IMR-90 (cell line): ENCODE data around the gene DTX3L. TPM values are rescaled to one million over a fixed set of nuclear protein-coding genes. Genes with fewer than 3 reads are reported as not detected.

Source experiments
- ATAC-seq: fragments of 200-7000 bp; cut with Tn5 transposase; 2 replicates; pipeline ENCODE4 v1.9.1; 2020; ENCODE audit warnings: low read depth, mild to moderate bottlenecking, moderate library complexity
- BruUV-seq: library from RNA; stranded (reverse); fragments of 400-500 nt; replicated peaks from 2 replicates; lab custom pipeline; 2021; lab: Mats Ljungman, UMichigan
- CTCF ChIA-PET: fragments of 300-600 bp; formaldehyde crosslinking; extraction: SDS; loops from one replicate; lab custom pipeline; 2021; ENCODE audit warnings: antibody characterized with exemption; lab: Yijun Ruan, JAX
- POLR2A ChIA-PET: fragments of 300-600 bp; sonication (Branson Sonifier 250); formaldehyde crosslinking; loops from one replicate; lab custom pipeline; 2022; ENCODE audit warnings: antibody characterized with exemption; ENCODE audit not compliant: unreplicated experiment; lab: Charles Lee
- DNase-seq: peaks from one replicate; pipeline ENCODE4 v3.0.0; 2013
- H2AFZ ChIP-seq: replicated peaks from 2 replicates; pipeline ENCODE3; 2013; ENCODE audit warnings: low read length, mild to moderate bottlenecking; ENCODE audit not compliant: poor library complexity
- H2AK5ac ChIP-seq: 2 replicates; pipeline ENCODE4 v1.6.1; 2013; ENCODE audit warnings: low read depth, low read length, inconsistent platforms
- H2AK9ac ChIP-seq: replicated peaks from 2 replicates; pipeline ENCODE3; 2013; ENCODE audit warnings: mild to moderate bottlenecking, low read depth, low read length, moderate library complexity; ENCODE audit not compliant: poor library complexity
- H2BK120ac ChIP-seq: 2 replicates; pipeline ENCODE4 v1.6.1; 2013; ENCODE audit warnings: low read depth, low read length, inconsistent platforms
- H2BK15ac ChIP-seq: 3 replicates; pipeline ENCODE4 v1.6.1; 2013; ENCODE audit warnings: low read depth, low read length, inconsistent platforms
- H2BK20ac ChIP-seq: 2 replicates; pipeline ENCODE4 v1.6.1; 2013; ENCODE audit warnings: low read depth, mild to moderate bottlenecking, inconsistent platforms, low read length, moderate library complexity
- H2BK5ac ChIP-seq: 2 replicates; pipeline ENCODE4 v1.6.1; 2013; ENCODE audit warnings: mild to moderate bottlenecking, low read depth, low read length, inconsistent platforms; ENCODE audit not compliant: poor library complexity, severe bottlenecking
- H3K14ac ChIP-seq: replicated peaks from 2 replicates; pipeline ENCODE4 v1.6.1; 2013; ENCODE audit warnings: low read depth, low read length, inconsistent platforms
- H3K18ac ChIP-seq: 2 replicates; pipeline ENCODE4 v1.6.1; 2013; ENCODE audit warnings: low read depth, low read length, control low read depth
- H3K23ac ChIP-seq: 2 replicates; pipeline ENCODE4 v1.6.1; 2013; ENCODE audit warnings: low read depth, low read length, inconsistent platforms
- H3K27ac ChIP-seq: 2 replicates; pipeline ENCODE4 v1.5.1; 2013; ENCODE audit warnings: mild to moderate bottlenecking, control low read depth, low read length; ENCODE audit not compliant: insufficient read depth
- H3K27me3 ChIP-seq: 2 replicates; pipeline ENCODE4 v1.6.1; 2013; ENCODE audit warnings: low read length; ENCODE audit not compliant: control insufficient read depth, insufficient read depth
- H3K36me3 ChIP-seq: 2 replicates; pipeline ENCODE4 v1.6.1; 2013; ENCODE audit warnings: low read length, mixed read lengths; ENCODE audit not compliant: control insufficient read depth, insufficient read depth
- H3K4ac ChIP-seq: 2 replicates; pipeline ENCODE4 v1.6.1; 2013; ENCODE audit warnings: low read depth, low read length, inconsistent platforms
- H3K4me1 ChIP-seq: 2 replicates; pipeline ENCODE4 v1.6.1; 2013; ENCODE audit warnings: low read length, mixed read lengths; ENCODE audit not compliant: control insufficient read depth, insufficient read depth
- H3K4me2 ChIP-seq: 2 replicates; pipeline ENCODE4 v1.6.1; 2013; ENCODE audit warnings: low read depth, mild to moderate bottlenecking, control low read depth, low read length, moderate library complexity
- H3K4me3 ChIP-seq: 2 replicates; pipeline ENCODE4 v1.5.1; 2013; ENCODE audit warnings: low read depth, mild to moderate bottlenecking, control low read depth, low read length, moderate library complexity; ENCODE audit not compliant: insufficient read depth
- H3K56ac ChIP-seq: 2 replicates; pipeline ENCODE4 v1.6.1; 2013; ENCODE audit warnings: low read length, inconsistent platforms; ENCODE audit not compliant: insufficient read depth; ENCODE audit errors: extremely low read depth
- H3K79me1 ChIP-seq, 2 experiments: 2 replicates each; pipeline ENCODE4 v1.6.1; 2013; ENCODE audit warnings: low read length in 2 of 2, inconsistent platforms in 1 of 2, low read depth in 1 of 2
- H3K9ac ChIP-seq: 2 replicates; pipeline ENCODE4 v1.6.1; 2013; ENCODE audit warnings: low read depth, low read length, control low read depth
- H3K9me1 ChIP-seq: 2 replicates; pipeline ENCODE4 v1.6.1; 2013; ENCODE audit warnings: low read length, inconsistent platforms; ENCODE audit not compliant: insufficient read depth
- H3K9me3 ChIP-seq: 2 replicates; pipeline ENCODE4 v1.6.1; 2013; ENCODE audit warnings: low read length; ENCODE audit not compliant: control insufficient read depth, insufficient read depth
- H4K20me1 ChIP-seq: 2 replicates; pipeline ENCODE4 v1.6.1; 2013; ENCODE audit warnings: low read length, inconsistent platforms; ENCODE audit not compliant: insufficient read depth
- H4K5ac ChIP-seq: 2 replicates; pipeline ENCODE4 v1.6.1; 2013; ENCODE audit warnings: mild to moderate bottlenecking, low read depth, low read length, control low read depth
- H4K8ac ChIP-seq, 2 experiments: 2 replicates each; pipeline ENCODE4 v1.6.1; 2013; ENCODE audit warnings: low read depth in 2 of 2, low read length in 2 of 2, control low read depth in 1 of 2, inconsistent platforms in 1 of 2
- H4K91ac ChIP-seq: 2 replicates; pipeline ENCODE4 v1.6.1; 2013; ENCODE audit warnings: low read depth, low read length, inconsistent platforms; ENCODE audit not compliant: insufficient read depth
- BHLHE40 ChIP-seq: fragments of 150-350 bp; IDR thresholded peaks from 2 replicates; pipeline ENCODE4 v1.6.1; 2016; ENCODE audit warnings: mild to moderate bottlenecking, low read depth, low read length
- CEBPB ChIP-seq: IDR thresholded peaks from 2 replicates; pipeline ENCODE4 v1.6.1; 2012; ENCODE audit warnings: low read depth, low read length, improper control_type of control experiment
- CHD1 ChIP-seq: IDR thresholded peaks from 2 replicates; pipeline ENCODE4 v1.6.1; 2012; ENCODE audit warnings: low read depth, low read length, improper control_type of control experiment
- CTCF ChIP-seq: conservative IDR thresholded peaks from 2 replicates; pipeline ENCODE4 v1.5.1; 2012; ENCODE audit warnings: mild to moderate bottlenecking, low read depth, low read length, improper control_type of control experiment
- ELK1 ChIP-seq: fragments of 150-350 bp; IDR thresholded peaks from 2 replicates; pipeline ENCODE4 v1.6.1; 2016; ENCODE audit warnings: low read depth, mild to moderate bottlenecking, low read length, moderate library complexity, borderline replicate concordance
- FOS ChIP-seq: fragments of 150-350 bp; IDR thresholded peaks from 2 replicates; pipeline ENCODE4 v1.6.1; 2016; ENCODE audit warnings: low read depth, low read length
- MAFK ChIP-seq: IDR thresholded peaks from 2 replicates; pipeline ENCODE4 v1.6.1; 2012; ENCODE audit warnings: low read depth, low read length, improper control_type of control experiment
- MAZ ChIP-seq: IDR thresholded peaks from 2 replicates; pipeline ENCODE4 v1.6.1; 2012; ENCODE audit warnings: low read depth, mild to moderate bottlenecking, low read length, improper control_type of control experiment, moderate library complexity, borderline replicate concordance
- MXI1 ChIP-seq: IDR thresholded peaks from 2 replicates; pipeline ENCODE4 v1.6.1; 2012; ENCODE audit warnings: low read depth, mild to moderate bottlenecking, low read length, moderate library complexity, borderline replicate concordance
- NFE2L2 ChIP-seq: fragments of 150-350 bp; IDR thresholded peaks from 2 replicates; pipeline ENCODE4 v1.6.1; 2016; ENCODE audit warnings: low read depth, mild to moderate bottlenecking, low read length
- POLR2A ChIP-seq: IDR thresholded peaks from 2 replicates; pipeline ENCODE4 v1.6.1; 2012; ENCODE audit warnings: mild to moderate bottlenecking, low read depth, low read length
- RAD21 ChIP-seq: IDR thresholded peaks from 2 replicates; pipeline ENCODE4 v1.6.1; 2012; ENCODE audit warnings: low read length, improper control_type of control experiment
- RCOR1 ChIP-seq: IDR thresholded peaks from 2 replicates; pipeline ENCODE4 v1.6.1; 2012; ENCODE audit warnings: mild to moderate bottlenecking, low read length, improper control_type of control experiment; ENCODE audit not compliant: insufficient replicate concordance
- RFX5 ChIP-seq: IDR thresholded peaks from 2 replicates; pipeline ENCODE4 v1.8.0; 2012; ENCODE audit warnings: low read depth, mild to moderate bottlenecking, low read length, moderate library complexity
- SMC3 ChIP-seq: fragments of 150-350 bp; IDR thresholded peaks from 2 replicates; pipeline ENCODE4 v1.6.1; 2016; ENCODE audit warnings: low read depth, mild to moderate bottlenecking, antibody characterized with exemption, low read length, moderate library complexity
- USF2 ChIP-seq: fragments of 150-350 bp; IDR thresholded peaks from 2 replicates; pipeline ENCODE4 v1.6.1; 2017; ENCODE audit warnings: mild to moderate bottlenecking, antibody characterized with exemption, low read length, low read depth
- WGBS, 2 experiments: methylation state at CpG; one replicate each; pipeline versions ENCODE4 v1.1.5 to v1.1.7; 2013; ENCODE audit warnings: missing lambda C conversion rate in 2 of 2; ENCODE audit not compliant: insufficient read length in 1 of 2; ENCODE audit errors: extremely low coverage in 2 of 2; 5-methylcytosine and 5-hydroxymethylcytosine counted together
- dilution Hi-C: fragments of 300-500 bp; cut with HindIII; formaldehyde crosslinking; loops from one replicate; pipeline ENCODE4 v1.14.3; 2018; ENCODE audit warnings: low sequenced_read_pairs; ENCODE audit not compliant: unreplicated experiment
- in situ Hi-C: fragments of 300-500 bp; cut with MboI; formaldehyde crosslinking; loops from 3 replicates; pipeline ENCODE4 v1.14.3; 2019; ENCODE audit warnings: low sequenced_read_pairs, inconsistent platforms, mixed read lengths
- intact Hi-C: fragments of 100-400 bp; cut with micrococcal nuclease; formaldehyde crosslinking; loops from 2 replicates; pipeline ENCODE4 v1.10.0; 2022
- polyA plus RNA-seq, 3 experiments: library from polyadenylated mRNA; depleted of rRNA; stranded (reverse); fragments of >200 nt; gene quantifications; 2 replicates each; pipeline ENCODE4 v1.2.3, GENCODE V29; 2012; ENCODE audit warnings: low replicate concordance in 1 of 3
- total RNA-seq: library from RNA; depleted of rRNA; stranded (reverse); fragments of >200 nt; gene quantifications from 2 replicates; pipeline ENCODE4 v1.2.3, GENCODE V29; 2012

The DTX3L gene
- total and polyA plus RNA-seq, 2 of the 4 experiments (the other 2 are of a cell fraction), result 4.1 to 7.9 TPM

- dilution Hi-C loops, result no loop called here
- H3K4me1 ChIP-seq, result no peaks in the 10 kb centered on the region
- H3K9me3 ChIP-seq, result no peaks in the 10 kb centered on the region
- BruUV-seq, result no TSS peak
- no peak overlapping the region for H2BK20ac ChIP-seq
- H2AFZ ChIP-seq, result no peak overlapping the region
- intact Hi-C loops, result no loop called here
- H2BK120ac ChIP-seq, result no peak overlapping the region
- no peak overlapping the region for H3K14ac ChIP-seq
- H3K18ac ChIP-seq, result no peak overlapping the region
- no peak overlapping the region for H4K91ac ChIP-seq
- no peak overlapping the region for H3K4me3 ChIP-seq
- peaks cover 4% of the 10 kb centered on the region for H3K36me3 ChIP-seq
- H3K9me1 ChIP-seq, result no peaks in the 10 kb centered on the region; the same call in 1 of the 2 replicates
- in situ Hi-C loops, result no loop called here
- POLR2A ChIA-PET, result no interaction called here
- no peak overlapping the region for H3K4me2 ChIP-seq
- no peak overlapping the region for H3K23ac ChIP-seq
- no peaks in the 10 kb centered on the region for H3K27me3 ChIP-seq
- H2BK15ac ChIP-seq, result no peak overlapping the region
- no peak overlapping the region for H2AK9ac ChIP-seq
- H4K5ac ChIP-seq, result no peak overlapping the region
- no peak overlapping the region for H2BK5ac ChIP-seq
- no peak overlapping the region for H3K9ac ChIP-seq
- no peak overlapping the region for H4K8ac ChIP-seq
- TF ChIP-seq CEBPB (no peak), MXI1 (no peak), RFX5 (no peak), CHD1 (no peak), USF2 (no peak), POLR2A (no peak), SMC3 (no peak), CTCF (no peak), MAFK (no peak), BHLHE40 (no peak), RCOR1 (no peak), NFE2L2 (no peak), FOS (no peak), MAZ (no peak), RAD21 (no peak), ELK1 (no peak)
- H3K56ac ChIP-seq, result no peak overlapping the region
- H3K79me1 ChIP-seq, result no peaks in the 10 kb centered on the region
- no peak overlapping the region for H2AK5ac ChIP-seq
- CTCF ChIA-PET, result no interaction called here
- WGBS, 2 experiments, result 100% methylated on average over 1 of the region's 7 CpGs; no CpG with 5 or more reads in 1 of the 2 experiments
- no peak for DNase-seq
- H3K4ac ChIP-seq, result no peak overlapping the region
- no peak for ATAC-seq
- no peak overlapping the region for H3K27ac ChIP-seq
- H4K20me1 ChIP-seq, result no peaks in the 10 kb centered on the region
Measured at GRCh38 chr3:122538956-122539490, 25.1 kb upstream of the DTX3L start.
